Peyer's patch (tissue), 4 donors: ENCODE data around the gene FOLR2.

Experiments used
- POLR2A ChIP-seq, 2 donors: fragments of 450-650 bp; IDR thresholded peaks; one replicate each; pipeline ENCODE4 v1.5.1; 2017; ENCODE audit warnings: antibody characterized with exemption in 2 of 2, mild to moderate bottlenecking in 2 of 2, moderate library complexity in 2 of 2
- TF ChIP-seq, protein P1 (sequence below), 6 experiments: fragments of 450-650 bp in 4 of 6; fragments of 200-600 bp in 2 of 6; sonication (generic) in 1 of 6; IDR thresholded peaks; one replicate each; pipeline ENCODE4 v1.5.1; 2017 to 2019; ENCODE audit warnings: antibody characterized with exemption in 6 of 6, mild to moderate bottlenecking in 3 of 6, moderate library complexity in 1 of 6

DNA sequence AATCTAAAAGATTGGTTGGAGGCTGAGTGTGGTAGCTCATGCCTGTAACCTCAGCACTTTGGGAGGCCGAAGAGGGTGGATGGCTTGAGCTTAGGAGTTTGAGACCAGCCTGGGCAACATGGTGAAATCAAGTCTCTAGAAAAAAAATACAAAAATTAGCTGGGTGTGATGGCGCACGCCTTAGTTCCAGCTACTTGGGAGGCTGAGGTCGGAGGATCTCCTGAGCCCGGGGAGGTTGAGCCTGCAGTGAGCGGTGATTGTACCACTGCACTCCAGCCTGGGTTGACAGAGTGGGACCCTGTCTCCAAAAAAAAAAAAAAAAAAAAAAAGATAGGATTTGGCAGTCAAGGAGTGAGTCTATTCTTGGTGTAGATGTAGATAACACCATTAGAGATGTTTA, 14.0 kb upstream of the FOLR2 start:
- TF ChIP-seq, protein P1, sequence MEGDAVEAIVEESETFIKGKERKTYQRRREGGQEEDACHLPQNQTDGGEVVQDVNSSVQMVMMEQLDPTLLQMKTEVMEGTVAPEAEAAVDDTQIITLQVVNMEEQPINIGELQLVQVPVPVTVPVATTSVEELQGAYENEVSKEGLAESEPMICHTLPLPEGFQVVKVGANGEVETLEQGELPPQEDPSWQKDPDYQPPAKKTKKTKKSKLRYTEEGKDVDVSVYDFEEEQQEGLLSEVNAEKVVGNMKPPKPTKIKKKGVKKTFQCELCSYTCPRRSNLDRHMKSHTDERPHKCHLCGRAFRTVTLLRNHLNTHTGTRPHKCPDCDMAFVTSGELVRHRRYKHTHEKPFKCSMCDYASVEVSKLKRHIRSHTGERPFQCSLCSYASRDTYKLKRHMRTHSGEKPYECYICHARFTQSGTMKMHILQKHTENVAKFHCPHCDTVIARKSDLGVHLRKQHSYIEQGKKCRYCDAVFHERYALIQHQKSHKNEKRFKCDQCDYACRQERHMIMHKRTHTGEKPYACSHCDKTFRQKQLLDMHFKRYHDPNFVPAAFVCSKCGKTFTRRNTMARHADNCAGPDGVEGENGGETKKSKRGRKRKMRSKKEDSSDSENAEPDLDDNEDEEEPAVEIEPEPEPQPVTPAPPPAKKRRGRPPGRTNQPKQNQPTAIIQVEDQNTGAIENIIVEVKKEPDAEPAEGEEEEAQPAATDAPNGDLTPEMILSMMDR (IDR thresholded peaks at IDR 0.05): no peak
- TF ChIP-seq POLR2A (IDR thresholded peaks at IDR 0.05): no peak
